ENCODE results near the gene ZNF189.
A peak's percentile ranks its signal among the peaks of the same experiment; 100 is the strongest.
"Not testable (repeated sequence)": the region's sequence is repeated elsewhere in the genome, so short reads cannot be mapped to it uniquely, and the experiment has no call there.

ZNF189 gene

GRCh38 chr9:101381118-101381517 is 17.5 kb upstream of the ZNF189 start:
- DNase-seq = no peak

- no peak for DNase-seq
Measured at GRCh38 chr9:101381833-101382342, 16.8 kb upstream of the ZNF189 start.

DNA sequence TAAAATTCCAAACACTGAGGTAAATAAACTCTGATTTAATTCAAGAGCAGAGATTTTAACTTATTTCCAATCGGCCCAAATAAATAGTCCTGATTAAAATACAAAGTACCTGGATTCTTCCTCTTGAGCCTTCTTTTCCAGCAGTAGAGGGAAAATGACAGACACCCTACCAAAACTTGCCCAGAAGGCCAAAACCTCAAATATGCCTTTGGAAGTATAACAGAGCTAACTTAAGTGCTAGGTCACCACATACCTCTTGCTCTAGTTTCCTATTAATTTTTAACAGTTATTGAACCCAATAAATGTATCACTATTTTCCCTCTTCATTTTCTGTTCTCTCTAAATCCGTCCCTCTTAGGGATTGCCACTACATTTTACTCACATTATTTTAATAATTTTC is 15.3 kb upstream of the ZNF189 start:
- DNase-seq = no peak

DNA sequence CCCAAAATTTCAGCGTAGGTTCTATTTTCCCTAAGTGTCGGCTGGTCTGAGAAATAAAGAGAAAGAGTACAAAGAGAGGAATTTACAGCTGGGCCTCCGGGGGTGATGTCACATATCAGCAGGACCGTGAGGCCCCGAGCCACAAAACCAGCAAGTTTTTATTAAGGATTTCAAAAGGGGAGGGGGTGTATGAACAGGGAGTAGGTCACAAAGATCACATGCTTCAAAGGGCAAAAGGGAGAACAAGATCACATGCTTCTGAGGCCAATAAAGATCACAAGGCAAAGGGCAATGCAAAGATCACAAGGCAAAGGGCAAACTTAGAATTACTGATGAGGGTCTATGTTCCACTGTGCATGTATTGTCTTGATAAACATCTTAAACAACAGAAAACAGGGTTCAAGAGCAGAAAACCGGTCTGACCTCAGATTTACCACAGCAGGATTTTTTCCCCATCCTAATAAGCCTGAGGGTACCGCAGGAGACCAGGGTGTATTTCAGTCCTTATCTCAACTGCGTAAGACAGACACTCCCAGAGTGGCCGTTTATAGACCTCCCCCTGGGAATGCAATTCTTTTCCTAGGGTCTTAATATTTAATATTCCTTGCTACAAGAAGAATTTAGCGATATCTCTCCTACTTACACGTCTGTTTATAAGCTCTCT is 13.6 kb upstream of the ZNF189 start, which contains the start of gene BAAT:
BAAT (minus strand) TSS at position 134 of the 664 bp plus-strand sequence. CDS start 13,602 bp downstream, outside the sequence.
- not testable (repeated sequence) for DNase-seq

GRCh38 chr9:101387871-101388506 is 10.7 kb upstream of the ZNF189 start:
- DNase-seq = peak; percentile 3

DNA sequence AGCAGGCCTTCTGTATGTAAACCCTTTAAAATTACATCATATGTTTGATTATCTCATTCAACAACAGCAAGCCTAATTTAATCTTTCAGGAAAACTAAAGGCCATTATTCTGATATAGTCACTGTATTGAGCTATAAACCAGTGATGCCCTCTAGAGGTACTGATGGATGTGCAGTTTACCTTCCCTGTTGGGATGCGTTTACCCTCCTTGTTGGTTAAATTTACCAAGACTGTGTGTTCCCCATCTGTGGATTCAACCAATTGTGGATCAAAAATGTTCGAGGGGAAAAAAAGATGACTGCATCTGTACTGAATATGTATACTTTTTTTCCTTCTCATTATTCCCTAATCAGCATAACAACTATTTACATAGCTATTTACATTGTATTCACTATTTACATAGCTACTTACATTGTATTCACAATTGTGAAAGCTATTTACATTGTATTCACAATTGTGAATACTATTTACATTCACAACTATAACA is 10.1 kb upstream of the ZNF189 start:
- no peak for DNase-seq

DNA sequence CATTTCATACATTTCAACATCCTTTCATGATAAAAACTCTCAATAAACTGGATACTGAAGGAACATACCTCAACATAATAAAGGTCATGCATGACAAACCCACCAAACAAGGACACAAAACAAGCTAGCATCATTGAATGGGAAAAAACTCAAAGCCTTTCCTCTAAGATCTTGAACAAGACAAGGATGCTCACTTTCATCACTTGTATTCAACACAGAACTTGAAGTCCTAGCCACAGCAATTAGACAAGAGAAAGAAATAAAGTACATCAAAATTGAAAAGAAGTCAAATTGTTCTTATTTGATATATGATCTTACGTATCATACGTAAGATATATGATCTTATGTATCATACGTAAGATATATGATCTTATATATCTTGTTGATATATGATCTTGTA is 5.5 kb upstream of the ZNF189 start:
- DNase-seq = no peak

- no peak for DNase-seq
Measured at GRCh38 chr9:101394687-101395086, 4.0 kb upstream of the ZNF189 start.

GRCh38 chr9:101397746-101398067 is 944 bp upstream of the ZNF189 start:
- no peak for DNase-seq

DNA sequence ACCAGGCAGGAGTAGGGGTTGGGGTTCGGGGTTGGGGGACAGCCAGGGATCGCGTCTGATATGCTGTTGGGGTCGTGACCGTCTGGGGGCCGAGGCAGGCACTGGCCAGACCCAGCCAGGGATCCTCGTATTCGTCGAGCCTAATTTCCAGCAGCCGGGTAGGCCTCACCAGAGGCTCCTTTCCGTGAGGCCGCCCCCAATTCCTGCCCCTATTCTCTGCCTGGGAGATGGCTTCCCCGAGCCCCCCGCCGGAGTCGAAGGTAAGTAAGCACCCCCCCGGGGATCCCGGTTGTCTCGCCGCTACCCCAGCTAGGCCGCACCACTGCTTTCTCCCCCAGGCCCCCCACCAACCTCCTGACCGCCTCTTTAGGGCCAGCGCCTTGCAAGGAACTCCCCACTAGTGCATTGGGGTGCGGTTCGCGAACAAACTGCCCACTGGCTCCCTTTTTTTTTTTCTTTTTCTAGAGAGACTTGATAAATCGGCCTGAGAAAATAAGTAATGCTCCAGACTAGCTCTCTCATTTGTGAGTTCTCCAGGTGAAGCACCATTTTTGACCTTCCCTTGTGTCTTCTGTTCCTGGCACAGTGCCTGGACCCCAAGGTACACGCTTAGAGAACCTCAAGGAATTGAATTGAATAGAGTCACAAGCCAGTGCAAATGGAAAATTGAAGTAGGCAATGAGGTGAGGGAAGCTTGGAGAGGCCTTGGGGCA is 435 bp downstream of the ZNF189 start:
- no peak for DNase-seq

DNA sequence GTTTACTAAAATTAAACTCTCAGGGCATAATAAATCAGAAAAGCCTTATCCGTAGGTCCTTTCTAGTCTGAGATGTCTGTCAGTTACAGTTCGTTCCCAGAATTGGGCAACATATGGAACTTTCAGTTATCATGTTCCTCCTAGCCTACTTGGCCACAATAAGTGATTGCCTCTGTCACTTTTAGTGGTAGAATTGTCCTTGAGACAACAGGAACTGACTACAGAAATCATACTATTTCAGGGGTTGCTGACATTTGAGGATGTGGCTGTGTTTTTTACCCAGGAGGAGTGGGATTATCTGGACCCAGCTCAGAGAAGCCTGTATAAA is 956 bp downstream of the ZNF189 start:
- no peak for DNase-seq

DNA sequence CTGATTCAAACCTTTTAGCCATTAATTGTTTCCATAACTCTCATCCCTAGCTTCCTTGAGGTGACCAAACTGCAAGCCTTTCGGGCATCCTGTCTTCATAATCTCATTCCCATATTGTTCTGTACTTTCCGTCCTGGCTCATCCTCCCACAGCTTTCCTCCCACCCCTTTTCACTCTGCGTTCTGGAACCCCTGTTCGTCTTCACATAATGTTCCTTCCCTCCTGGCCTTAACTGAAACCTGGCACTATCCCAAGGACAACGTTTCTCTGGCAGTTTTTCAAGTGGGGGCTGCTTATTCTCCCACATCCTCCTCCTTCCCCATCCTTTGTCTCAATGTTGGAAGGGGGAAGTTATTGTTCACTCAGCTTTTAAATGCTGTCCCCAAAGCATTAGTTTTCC is 1.5 kb downstream of the ZNF189 start:
- no peak for DNase-seq

- DNase-seq = no peak
Measured at GRCh38 chr9:101403516-101404285, 5.0 kb downstream of the ZNF189 start.

DNA sequence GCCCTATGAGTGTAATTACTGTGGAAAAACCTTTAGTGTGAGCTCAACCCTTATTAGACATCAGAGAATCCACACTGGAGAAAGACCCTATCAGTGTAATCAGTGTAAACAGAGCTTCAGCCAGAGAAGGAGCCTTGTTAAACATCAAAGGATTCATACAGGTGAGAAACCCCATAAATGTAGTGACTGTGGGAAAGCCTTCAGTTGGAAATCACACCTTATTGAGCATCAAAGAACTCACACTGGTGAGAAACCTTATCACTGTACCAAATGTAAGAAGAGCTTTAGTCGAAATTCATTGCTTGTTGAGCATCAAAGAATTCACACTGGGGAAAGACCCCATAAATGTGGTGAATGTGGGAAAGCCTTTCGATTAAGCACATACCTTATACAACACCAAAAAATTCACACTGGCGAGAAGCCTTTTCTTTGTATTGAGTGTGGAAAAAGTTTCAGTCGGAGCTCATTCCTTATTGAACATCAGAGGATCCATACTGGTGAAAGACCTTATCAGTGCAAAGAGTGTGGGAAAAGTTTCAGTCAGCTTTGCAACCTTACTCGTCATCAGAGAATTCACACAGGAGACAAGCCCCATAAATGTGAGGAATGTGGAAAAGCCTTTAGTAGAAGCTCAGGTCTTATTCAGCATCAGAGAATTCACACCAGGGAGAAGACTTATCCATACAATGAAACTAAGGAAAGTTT is 9.9 kb downstream of the ZNF189 start:
- DNase-seq = no peak

DNA sequence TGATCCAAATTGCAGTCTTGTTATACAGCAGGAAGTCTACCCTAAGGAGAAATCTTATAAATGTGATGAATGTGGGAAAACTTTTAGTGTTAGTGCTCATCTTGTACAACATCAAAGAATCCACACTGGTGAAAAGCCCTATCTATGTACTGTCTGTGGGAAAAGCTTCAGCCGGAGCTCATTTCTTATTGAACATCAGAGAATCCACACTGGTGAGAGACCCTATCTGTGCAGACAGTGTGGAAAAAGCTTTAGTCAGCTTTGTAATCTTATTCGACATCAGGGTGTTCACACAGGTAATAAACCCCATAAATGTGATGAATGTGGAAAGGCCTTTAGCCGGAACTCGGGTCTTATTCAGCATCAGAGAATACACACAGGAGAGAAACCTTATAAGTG is 10.4 kb downstream of the ZNF189 start:
- DNase-seq = no peak

- DNase-seq = no peak
Measured at GRCh38 chr9:101414839-101415238, 16.2 kb downstream of the ZNF189 start.

DNA sequence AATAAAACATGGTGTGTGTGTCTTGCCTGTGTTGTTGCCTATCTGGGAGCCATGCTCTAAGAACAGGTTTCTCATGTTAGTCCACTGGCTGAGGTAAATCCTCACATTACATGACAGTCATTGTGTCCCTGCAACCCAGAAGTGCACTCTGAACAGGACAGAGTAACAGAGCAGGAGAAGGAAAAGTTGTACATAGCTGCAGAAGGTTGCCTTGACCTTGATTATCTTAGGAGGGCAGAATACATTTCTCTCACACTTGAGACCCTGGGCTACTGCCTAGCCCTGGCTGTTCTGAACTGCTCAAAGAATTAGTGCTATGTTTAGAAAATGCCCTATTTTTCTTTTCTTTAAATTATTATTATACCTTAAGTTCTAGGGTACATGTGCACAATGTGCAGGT is 16.9 kb downstream of the ZNF189 start:
- DNase-seq = no peak

GRCh38 chr9:101417389-101417788 is 18.7 kb downstream of the ZNF189 start:
- no peak for DNase-seq

- no peak for DNase-seq
Measured at GRCh38 chr9:101417977-101418376, 19.3 kb downstream of the ZNF189 start.

- no peak for DNase-seq
Measured at GRCh38 chr9:101418518-101419430, 20.1 kb downstream of the ZNF189 start.

GRCh38 chr9:101419863-101420262 is 21.2 kb downstream of the ZNF189 start:
- DNase-seq = no peak
